Upper lobe of left lung (tissue), 6 donors: ENCODE data around the gene MRPL20. TPM values are rescaled to one million over a fixed set of nuclear protein-coding genes. Genes with fewer than 3 reads are reported as not detected.
A peak's percentile ranks its signal among the peaks of the same experiment; 100 is the strongest.
"Not testable (repeated sequence)": the region's sequence is repeated elsewhere in the genome, so short reads cannot be mapped to it uniquely, and the experiment has no call there.

Experiments used
- ATAC-seq, 2 donors: fragments of 200-7000 bp; cut with Tn5 transposase; one replicate each; pipeline ENCODE4 v1.9.1; 2022; ENCODE audit warnings: mild to moderate bottlenecking in 2 of 2, moderate library complexity in 2 of 2; ENCODE audit not compliant: low FRiP score in 2 of 2
- DNase-seq, 2 donors: peaks; one replicate each; pipeline ENCODE4 v3.0.0-alpha.2; 2019 to 2020
- H3K27ac ChIP-seq, 4 donors: fragments of 200-600 bp; sonication (generic); one replicate each; pipeline ENCODE4 v1.5.1; 2016 to 2019
- H3K27me3 ChIP-seq, 4 donors: fragments of 200-600 bp; sonication (generic); one replicate each; pipeline ENCODE4 v1.5.1; 2017 to 2019
- H3K36me3 ChIP-seq, 4 donors: fragments of 200-600 bp; sonication (generic); one replicate each; pipeline ENCODE4 v1.5.1; 2016 to 2019
- H3K4me1 ChIP-seq, 4 donors: fragments of 200-600 bp; sonication (generic); one replicate each; pipeline ENCODE4 v1.5.1; 2018 to 2019
- H3K4me3 ChIP-seq, 4 donors: fragments of 200-600 bp; sonication (generic); one replicate each; pipeline ENCODE4 v1.5.1; 2017 to 2019; ENCODE audit warnings: mild to moderate bottlenecking in 2 of 4, moderate library complexity in 1 of 4
- H3K9me3 ChIP-seq, 4 donors: fragments of 200-600 bp; sonication (generic); one replicate each; pipeline ENCODE4 v1.5.1; 2018 to 2019
- CTCF ChIP-seq, 6 experiments: fragments of 450-650 bp in 4 of 6; fragments of 200-600 bp in 2 of 6; sonication (generic) in 2 of 6; IDR thresholded peaks; one replicate each; pipeline ENCODE4 v1.5.1; 2016 to 2019; ENCODE audit warnings: antibody characterized with exemption in 6 of 6
- EP300 ChIP-seq, 4 donors: sonication (generic); formaldehyde crosslinking; IDR thresholded peaks; one replicate each; pipeline ENCODE4 v1.5.1; 2017; ENCODE audit warnings: antibody characterized with exemption in 4 of 4, control low read depth in 2 of 4
- POLR2A ChIP-seq, 4 donors: fragments of 450-650 bp; IDR thresholded peaks; one replicate each; pipeline ENCODE4 v1.5.1; 2016 to 2017; ENCODE audit warnings: antibody characterized with exemption in 4 of 4, mild to moderate bottlenecking in 2 of 4
- POLR2AphosphoS5 ChIP-seq, 2 donors: sonication (generic); formaldehyde crosslinking; IDR thresholded peaks; one replicate each; pipeline ENCODE4 v1.5.1; 2017; ENCODE audit warnings: antibody characterized with exemption in 2 of 2
- WGBS, 2 donors: methylation state at CpG; one replicate each; pipeline ENCODE4 v1.1.5; 2017 to 2018; 5-methylcytosine and 5-hydroxymethylcytosine counted together
- total RNA-seq, 6 donors: library from RNA; depleted of rRNA in 4 of 6; stranded (reverse); fragments of >200 nt in 4 of 6; gene quantifications; one replicate each; pipeline versions ENCODE4 v1.1.0 to v1.2.1, GENCODE V29; 2016 to 2021
- donor health status: DM: no; HTN: no; CAD: no; lungs with moderate emphysema.
- donor health status: DM: no; HTN: yes; CAD: no; lungs with severe emphysema.

The MRPL20 gene
- total RNA-seq, 6 donors from 2014 or later, result 90.7 to 145 (median 101) TPM

GRCh38 chr1:1429671-1430073, 22.6 kb upstream of the MRPL20 start:
- H3K27me3 ChIP-seq, result peaks cover 0 to 3% (median 0%) of the 10 kb centered on the region in 4 donors
- WGBS, 2 donors, result 52 to 65% methylated on average over 6 of the region's 6 CpGs
- no peaks in the 10 kb centered on the region for H3K9me3 ChIP-seq
- no peak overlapping the region for H3K4me3 ChIP-seq
- H3K27ac ChIP-seq, result peak overlapping the region; percentile 87 to 95 (median 92)
- no peaks in the 10 kb centered on the region for H3K36me3 ChIP-seq
- ATAC-seq (no peak), DNase-seq (no peak)
- H3K4me1 ChIP-seq, result peaks cover 50 to 69% (median 54%) of the 10 kb centered on the region in 4 donors
- TF ChIP-seq POLR2A (IDR thresholded peaks at IDR 0.05) (no peak), CTCF (IDR thresholded peaks at IDR 0.05) (no peak), POLR2AphosphoS5 (IDR thresholded peaks at IDR 0.05) (no peak), EP300 (IDR thresholded peaks at IDR 0.05) (no peak)

GRCh38 chr1:1428967-1429366, 21.9 kb upstream of the MRPL20 start:
- H3K9me3 ChIP-seq, H3K27me3 ChIP-seq, H3K27ac ChIP-seq, H3K36me3 ChIP-seq, H3K4me3 ChIP-seq, ATAC-seq, DNase-seq: not testable (repeated sequence)
- H3K4me1 ChIP-seq, result peaks cover 43 to 62% (median 47%) of the 10 kb centered on the region in 4 donors
- WGBS, 2 donors, result 91 to 95% methylated on average over 6 of the region's 6 CpGs

GRCh38 chr1:1428174-1428573, 21.1 kb upstream of the MRPL20 start:
- Histone ChIP-seq H3K27me3 (peaks cover 0 to 3% (median 0%) of the 10 kb centered on the region in 4 donors), H3K36me3 (no peaks in the 10 kb centered on the region), H3K4me1 (peaks cover 35 to 54% (median 39%) of the 10 kb centered on the region in 4 donors), H3K9me3 (no peaks in the 10 kb centered on the region), H3K4me3 (no peak overlapping the region), H3K27ac (no peak overlapping the region)
- ATAC-seq, result no peak
- DNase-seq, result no peak
- 78 to 85% methylated on average over 12 to 19 of the region's 19 CpGs for WGBS, 2 donors
- no peak for TF ChIP-seq CTCF (IDR thresholded peaks at IDR 0.05)
- no peak for TF ChIP-seq EP300 (IDR thresholded peaks at IDR 0.05)
- no peak for TF ChIP-seq POLR2AphosphoS5 (IDR thresholded peaks at IDR 0.05)
- TF ChIP-seq POLR2A (IDR thresholded peaks at IDR 0.05), result no peak

GRCh38 chr1:1427820-1428148, 20.7 kb upstream of the MRPL20 start:
- peak overlapping the region in 1 of 4 donors; percentile 71 for H3K27ac ChIP-seq
- H3K27me3 ChIP-seq, result peaks cover 0 to 3% (median 0%) of the 10 kb centered on the region in 4 donors
- no peak for TF ChIP-seq EP300 (IDR thresholded peaks at IDR 0.05)
- no peak for TF ChIP-seq POLR2A (IDR thresholded peaks at IDR 0.05)
- no peak for TF ChIP-seq POLR2AphosphoS5 (IDR thresholded peaks at IDR 0.05)
- no peak for TF ChIP-seq CTCF (IDR thresholded peaks at IDR 0.05)
- H3K36me3 ChIP-seq, result no peaks in the 10 kb centered on the region
- ATAC-seq, result no peak
- peak overlapping the region in 3 of 4 donors; percentile 39 to 45 (median 45) for H3K4me3 ChIP-seq
- no peaks in the 10 kb centered on the region for H3K9me3 ChIP-seq
- peaks cover 31 to 50% (median 35%) of the 10 kb centered on the region in 4 donors for H3K4me1 ChIP-seq
- DNase-seq, result no peak
- no CpG with 5 or more reads among the region's 22 CpGs for WGBS, 2 donors

GRCh38 chr1:1427106-1427819, 20.2 kb upstream of the MRPL20 start:
- Histone ChIP-seq H3K36me3 (no peaks in the 10 kb centered on the region), H3K9me3 (no peaks in the 10 kb centered on the region), H3K4me1 (peaks cover 26 to 45% (median 30%) of the 10 kb centered on the region in 4 donors), H3K27ac (peak overlapping the region in 1 of 4 donors; percentile 71), H3K27me3 (peaks cover 0 to 3% (median 0%) of the 10 kb centered on the region in 4 donors), H3K4me3 (peak overlapping the region in 3 of 4 donors; percentile 39 to 45 (median 45))
- TF ChIP-seq EP300 (IDR thresholded peaks at IDR 0.05) (no peak), POLR2AphosphoS5 (IDR thresholded peaks at IDR 0.05) (no peak)
- ATAC-seq (no peak), DNase-seq (peak in 1 of 2 donors; percentile 86)
- WGBS, 2 donors, result 37 to 51% methylated on average over 6 to 19 of the region's 66 CpGs
